CD4-positive, alpha-beta T cell treated with Interleukin-2 at 100 ng/mL for 4 hours (primary cell): Measurements from ENCODE around the gene GYS1.
A peak's percentile ranks its signal among the peaks of the same experiment; 100 is the strongest.

Experiments
- DNase-seq: peaks from one replicate; pipeline ENCODE4 v3.0.0-alpha.2; 2020; ENCODE audit warnings: low spot score

GYS1 gene

GRCh38 chr19:49017666-49018351 is 24.7 kb upstream of the GYS1 start:
- DNase-seq: peak; percentile 67

DNA sequence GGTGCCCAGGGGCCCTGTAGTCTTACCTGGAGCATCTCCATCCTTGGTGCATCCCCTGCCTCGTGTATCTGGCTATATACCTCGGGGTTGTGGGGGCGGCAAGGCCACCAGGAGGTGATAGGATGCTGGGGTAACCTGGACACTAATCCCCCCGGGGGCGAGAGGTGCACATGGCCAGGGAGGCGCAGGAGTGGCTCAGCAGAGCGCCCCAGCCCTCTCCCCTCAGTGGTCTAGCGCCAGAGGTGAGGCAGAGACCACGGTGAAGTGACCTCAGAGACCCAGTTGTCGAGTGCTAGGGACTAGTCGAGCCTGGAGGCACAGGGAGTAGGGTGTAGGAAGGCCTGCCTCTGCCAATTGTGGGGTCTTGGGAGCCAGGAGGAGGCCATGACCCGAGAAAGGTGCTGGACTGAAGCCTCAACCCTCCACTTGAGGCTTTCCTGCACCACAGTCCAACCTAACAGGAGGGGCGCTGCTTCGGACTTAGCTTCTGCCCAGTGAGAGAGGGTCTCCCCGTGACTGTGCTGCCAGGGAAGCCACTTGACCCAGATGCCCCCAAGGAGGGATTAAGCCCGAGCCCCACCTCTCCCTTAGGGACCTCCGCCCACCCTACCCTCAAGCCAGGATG is 24.0 kb upstream of the GYS1 start, which contains the start of gene LHB:
TSS of gene LHB (minus strand) at position 51 of the 625 bp plus-strand sequence. CDS start at position 41, 10 bp downstream.
- DNase-seq: no peak

GRCh38 chr19:49016067-49016839 is 23.1 kb upstream of the GYS1 start:
- DNase-seq: no peak

DNA sequence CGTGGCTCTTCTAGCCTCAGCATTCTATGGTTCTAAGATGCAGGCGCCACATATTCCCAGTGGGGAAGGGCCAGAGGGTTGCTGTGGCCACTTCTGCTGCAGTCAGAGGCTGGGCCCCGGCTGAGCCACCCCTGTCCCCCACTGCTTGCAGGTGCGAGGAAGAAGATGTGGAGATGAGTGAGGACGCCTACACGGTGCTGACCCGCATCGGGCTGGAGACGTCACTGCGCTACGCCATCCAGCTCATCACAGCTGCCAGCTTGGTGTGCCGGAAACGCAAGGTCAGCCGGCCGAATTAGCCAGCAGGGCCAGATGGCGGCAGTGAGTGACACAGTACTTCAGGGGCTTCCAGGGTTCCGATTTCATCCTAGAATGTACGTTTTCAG is 21.8 kb upstream of the GYS1 start:
- no peak for DNase-seq

DNA sequence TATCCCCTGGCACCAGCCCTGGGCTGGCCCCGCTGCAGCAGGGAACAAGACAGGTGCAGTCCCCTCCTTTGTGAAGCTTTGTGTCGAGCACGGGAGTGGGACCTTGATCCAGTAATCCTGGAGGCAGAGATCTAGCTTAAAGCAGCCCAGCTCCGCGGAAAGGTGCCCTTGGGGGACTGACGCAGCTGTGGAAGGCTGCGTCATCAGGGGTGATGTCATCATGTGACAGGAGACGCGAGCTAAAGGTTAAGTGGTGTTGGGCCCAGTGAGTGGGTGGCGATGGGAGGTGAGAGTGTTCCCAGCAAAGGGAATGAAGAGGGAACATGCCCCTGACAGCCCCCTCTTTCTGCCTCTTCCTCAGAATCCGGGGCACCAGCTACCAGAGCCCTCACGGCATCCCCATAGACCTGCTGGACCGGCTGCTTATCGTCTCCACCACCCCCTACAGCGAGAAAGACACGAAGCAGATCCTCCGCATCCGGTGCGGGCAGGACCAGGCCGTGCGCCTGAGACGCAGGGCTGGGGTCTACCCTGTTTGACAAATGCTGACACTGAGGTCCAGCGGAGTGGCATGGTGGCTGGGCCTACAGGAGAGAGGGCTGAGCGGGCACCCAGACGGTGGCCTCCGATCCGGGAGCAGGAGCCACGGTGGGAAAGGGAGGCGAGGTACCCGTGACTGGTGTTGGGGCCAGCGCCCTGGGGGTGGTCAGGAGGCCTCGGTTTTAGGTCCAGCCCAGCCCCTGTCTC is 21.2 kb upstream of the GYS1 start:
- no peak for DNase-seq

GRCh38 chr19:49011194-49011593 is 18.1 kb upstream of the GYS1 start:
- no peak for DNase-seq

- no peak for DNase-seq
Measured at GRCh38 chr19:49010453-49010852, 17.3 kb upstream of the GYS1 start.

- no peak for DNase-seq
Measured at GRCh38 chr19:49009828-49010227, 16.7 kb upstream of the GYS1 start.

- no peak for DNase-seq
Measured at GRCh38 chr19:49006905-49007304, 13.8 kb upstream of the GYS1 start.

DNA sequence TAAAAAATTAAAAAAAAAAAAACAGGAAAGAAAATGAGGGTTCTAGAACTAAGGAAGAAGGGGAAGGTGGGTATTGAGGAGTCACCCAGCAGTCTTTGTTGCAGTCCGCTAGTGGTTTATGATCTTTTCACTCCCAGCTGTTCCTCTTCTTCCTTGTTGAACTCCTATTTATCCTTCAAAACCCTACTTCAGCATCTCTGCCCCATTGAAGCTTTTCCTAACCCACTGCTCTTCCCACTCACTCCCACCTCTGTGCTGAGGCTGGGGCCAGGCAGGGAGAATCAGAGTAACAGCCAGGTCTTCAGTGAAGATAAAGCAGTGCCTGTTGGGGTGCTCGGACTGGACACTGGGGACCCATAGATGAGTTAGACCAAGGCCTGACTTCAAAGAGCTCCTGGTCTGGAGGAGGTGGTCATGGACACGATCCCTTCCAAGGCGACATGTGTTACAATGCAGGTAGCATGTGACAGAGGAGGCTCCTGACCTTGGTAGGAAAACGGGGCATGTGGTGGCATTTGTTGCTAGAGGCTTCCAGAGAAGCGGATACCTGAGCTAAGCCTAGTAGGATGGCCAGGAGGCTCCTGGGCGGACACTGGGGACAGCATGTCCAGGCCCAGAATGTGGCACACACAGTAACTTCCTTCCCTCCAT is 12.0 kb upstream of the GYS1 start:
- no peak for DNase-seq

- DNase-seq: no peak
Measured at GRCh38 chr19:49004133-49004532, 11.0 kb upstream of the GYS1 start.

DNA sequence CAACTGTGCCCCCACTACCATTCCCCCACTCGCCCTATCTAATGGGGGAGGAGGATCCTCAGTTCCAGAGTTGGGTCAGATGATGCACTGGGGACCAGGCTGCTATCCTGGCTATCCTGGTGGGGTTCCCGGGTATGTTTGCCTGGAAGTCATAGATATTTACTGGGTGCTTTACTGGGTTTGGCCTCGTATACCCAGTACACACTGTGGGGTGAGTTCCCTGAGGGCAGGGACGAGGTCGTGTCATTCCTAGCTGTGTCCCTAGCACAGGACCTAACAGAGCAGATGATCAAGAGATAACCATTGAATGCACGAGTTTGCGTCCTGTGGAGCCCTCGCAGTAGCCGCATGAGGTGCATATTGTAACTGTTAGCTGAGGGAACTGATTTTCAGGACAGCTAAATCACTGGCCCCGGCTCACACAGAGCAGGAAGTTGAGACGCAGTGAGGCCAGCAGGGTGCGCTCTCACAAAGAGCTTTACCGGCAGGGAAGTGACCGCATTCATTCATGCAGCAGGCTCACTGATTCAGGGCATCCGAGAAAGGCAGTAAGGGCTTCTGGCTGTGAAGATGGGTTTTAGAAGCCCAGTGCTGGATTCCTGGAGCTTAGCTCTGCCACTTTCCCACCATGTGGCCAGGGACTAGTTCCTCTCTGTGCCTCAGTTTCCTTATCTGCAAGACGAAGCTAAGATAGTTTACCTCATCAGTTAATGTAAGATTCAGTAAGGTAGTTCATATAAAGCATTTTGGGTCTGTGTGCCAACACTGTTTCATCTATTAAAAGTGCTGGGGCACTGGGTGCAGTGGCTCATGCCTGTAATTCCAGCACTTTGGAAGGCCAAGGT is 6.6 kb upstream of the GYS1 start:
- peak; percentile 73 for DNase-seq

DNA sequence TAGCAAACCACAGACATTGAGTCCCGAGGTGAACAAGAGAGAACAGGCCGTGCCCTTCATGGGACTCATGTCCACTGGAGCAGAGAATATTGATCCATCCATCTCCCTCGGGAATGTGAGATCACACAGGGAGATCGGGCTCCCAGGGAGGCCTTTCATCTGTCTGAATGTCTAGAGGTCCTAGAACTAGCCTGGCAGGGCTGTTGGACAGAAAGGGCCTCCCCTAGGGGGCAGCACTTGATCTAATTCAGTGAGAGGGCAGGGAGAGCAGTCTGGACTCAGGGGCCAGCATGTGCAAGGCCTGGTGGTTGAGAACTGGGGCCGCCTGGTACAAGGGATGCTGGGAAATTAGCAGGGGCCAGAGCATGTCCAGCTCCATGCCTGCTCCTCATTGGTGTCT is 4.9 kb upstream of the GYS1 start:
- peak; percentile 46 for DNase-seq

- no peak for DNase-seq
Measured at GRCh38 chr19:48994035-48994386, 902 bp upstream of the GYS1 start.

GRCh38 chr19:48992581-48993174 is 431 bp downstream of the GYS1 start:
- DNase-seq: no peak

DNA sequence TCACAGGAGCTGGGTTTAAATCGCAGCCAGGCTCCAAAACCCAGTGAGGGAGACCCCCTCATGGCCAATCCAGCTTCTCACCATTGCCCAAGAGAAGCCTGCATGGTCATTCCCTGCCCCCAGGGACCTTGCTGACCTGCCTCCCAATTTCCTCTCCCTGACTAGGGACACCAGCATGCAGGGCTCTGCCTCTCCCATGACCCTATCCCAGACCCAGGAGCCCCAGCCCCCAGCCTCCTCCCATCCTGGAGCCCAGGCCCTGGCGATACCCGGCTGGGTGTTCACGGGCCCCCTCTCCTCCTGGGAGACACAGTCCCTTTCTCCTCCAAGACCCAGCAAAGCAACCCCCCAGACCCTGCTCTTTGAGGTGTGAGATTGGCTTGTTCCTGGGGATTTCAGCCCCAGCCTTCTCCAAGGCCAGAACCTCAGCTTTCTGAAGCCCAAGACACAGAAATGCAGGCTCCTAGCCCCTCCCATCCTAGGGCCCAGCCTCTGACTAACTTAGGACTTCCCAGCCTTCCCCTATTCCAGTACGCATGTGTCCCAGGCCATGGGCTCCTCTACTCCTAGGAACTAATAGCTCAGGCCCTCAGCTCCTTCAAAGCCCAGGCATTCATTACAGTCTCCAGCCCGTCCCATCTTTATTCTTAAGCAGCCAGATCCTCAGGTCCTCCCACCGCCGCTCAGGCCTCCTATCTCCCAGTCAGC is 1.1 kb downstream of the GYS1 start:
- no peak for DNase-seq

DNA sequence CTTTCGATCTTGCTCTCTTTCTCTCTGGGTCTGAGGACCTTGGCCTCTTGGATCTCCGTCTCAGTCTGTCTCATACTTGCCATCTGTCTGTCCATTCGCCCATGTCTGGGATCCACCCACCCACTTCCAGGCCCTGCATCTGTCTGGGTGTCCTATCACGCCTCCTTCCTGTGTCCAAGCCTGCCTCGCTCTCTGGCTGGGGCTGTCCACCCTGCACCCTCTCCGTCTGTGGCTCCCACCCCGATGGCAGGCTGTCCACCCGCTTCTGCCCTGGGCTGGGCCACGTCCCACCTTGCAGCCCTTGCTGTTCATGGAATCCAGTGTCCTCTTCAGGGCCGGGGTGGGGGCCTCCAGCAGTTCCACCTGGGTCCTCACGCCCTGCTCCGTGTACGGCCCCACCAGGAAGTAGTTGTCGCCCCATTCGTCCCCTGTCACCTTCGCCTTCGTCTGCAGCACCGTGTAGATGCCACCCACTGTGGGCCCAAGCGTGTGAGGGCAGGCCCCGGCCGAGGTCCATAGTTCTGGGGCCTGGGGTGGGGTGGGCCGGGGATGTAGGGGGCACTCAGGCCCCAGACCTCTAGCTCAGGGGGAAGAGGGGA is 2.0 kb downstream of the GYS1 start:
- DNase-seq: no peak

DNA sequence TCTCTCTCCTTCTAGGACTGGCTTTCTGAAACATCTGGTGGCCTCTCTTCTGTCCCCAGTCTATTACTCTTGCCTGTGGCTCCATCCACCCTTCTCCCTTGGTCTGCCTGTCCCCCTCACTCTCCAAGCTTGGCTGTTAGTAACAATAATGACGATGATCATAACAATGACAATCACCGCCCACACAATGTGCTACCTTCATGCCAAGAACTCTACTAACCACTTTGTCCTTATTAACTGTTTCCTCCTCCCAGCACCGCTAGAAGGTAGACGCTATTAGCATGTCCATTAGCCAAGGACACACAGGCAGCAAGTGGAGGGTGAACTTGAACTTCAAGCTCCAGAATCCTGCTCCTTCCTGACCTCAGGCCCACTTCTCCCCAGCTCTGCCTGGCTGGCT is 2.7 kb downstream of the GYS1 start:
- no peak for DNase-seq

- DNase-seq: no peak
Measured at GRCh38 chr19:48989701-48990291, 3.3 kb downstream of the GYS1 start.
